NCI-H1092 (cell line): ENCODE data around the gene CFDP1.

ENCODE experiments used
- DNase-seq: peaks from one replicate; lab custom pipeline; 2025; lab: John Stamatoyannopoulos, UW

The CFDP1 gene

GRCh38 chr16:75264999-75265910 lies 168.0 kb downstream of the CFDP1 start:
- no peak for DNase-seq

- DNase-seq: peak; percentile 38
These were observed 168.8 kb downstream of the CFDP1 start for GRCh38 chr16:75264457-75264998.

- DNase-seq: no peak
These were observed 169.3 kb downstream of the CFDP1 start for GRCh38 chr16:75263963-75264445.

GRCh38 chr16:75263291-75263962 lies 169.9 kb downstream of the CFDP1 start:
- DNase-seq: no peak

- no peak for DNase-seq
These were observed 170.5 kb downstream of the CFDP1 start for GRCh38 chr16:75262800-75263127.

GRCh38 chr16:75262104-75262799 lies 171.1 kb downstream of the CFDP1 start:
- DNase-seq: peak; percentile 31

- no peak for DNase-seq
These were observed 171.7 kb downstream of the CFDP1 start for GRCh38 chr16:75261590-75262078.

GRCh38 chr16:75260851-75261589 lies 172.3 kb downstream of the CFDP1 start:
- DNase-seq: no peak

- no peak for DNase-seq
These were observed 174.5 kb downstream of the CFDP1 start for GRCh38 chr16:75258807-75259141.

GRCh38 chr16:75257886-75258806 lies 175.2 kb downstream of the CFDP1 start:
- no peak for DNase-seq

- DNase-seq: no peak
These were observed 176.5 kb downstream of the CFDP1 start for GRCh38 chr16:75256696-75257343.

- DNase-seq: no peak
These were observed 177.2 kb downstream of the CFDP1 start for GRCh38 chr16:75256059-75256571.

GRCh38 chr16:75254359-75254837 lies 178.9 kb downstream of the CFDP1 start:
- no peak for DNase-seq

- no peak for DNase-seq
These were observed 180.1 kb downstream of the CFDP1 start for GRCh38 chr16:75252946-75253911.

- no peak for DNase-seq
These were observed 181.0 kb downstream of the CFDP1 start for GRCh38 chr16:75252049-75252864.

GRCh38 chr16:75251280-75252048 lies 181.8 kb downstream of the CFDP1 start, which contains the start of gene BCAR1:
TSS of gene BCAR1 (minus strand) at chr16:75251624. CDS start at chr16:75251482, 142 bp downstream.
- DNase-seq: peak; percentile 70
